OCI-LY3 (cell line): ENCODE data around the gene HOXD3.

Experiments used
- EZH2phosphoT487 ChIP-seq: fragments of 200-600 bp; shearing (Covaris generic); IDR thresholded peaks from 2 replicates; pipeline ENCODE4 v1.6.1; 2018; ENCODE audit warnings: antibody characterized with exemption, mixed run types, low read depth
- TF ChIP-seq, protein P1 (sequence below): fragments of 200-600, 300-600 bp; sonication (generic); IDR thresholded peaks from 2 replicates; pipeline ENCODE4 v1.5.1; 2014; ENCODE audit warnings: antibody characterized with exemption, low read length, low read depth

GRCh38 chr2:176117823-176118371 lies 39.2 kb upstream of the HOXD3 start:
- TF ChIP-seq, protein P1, sequence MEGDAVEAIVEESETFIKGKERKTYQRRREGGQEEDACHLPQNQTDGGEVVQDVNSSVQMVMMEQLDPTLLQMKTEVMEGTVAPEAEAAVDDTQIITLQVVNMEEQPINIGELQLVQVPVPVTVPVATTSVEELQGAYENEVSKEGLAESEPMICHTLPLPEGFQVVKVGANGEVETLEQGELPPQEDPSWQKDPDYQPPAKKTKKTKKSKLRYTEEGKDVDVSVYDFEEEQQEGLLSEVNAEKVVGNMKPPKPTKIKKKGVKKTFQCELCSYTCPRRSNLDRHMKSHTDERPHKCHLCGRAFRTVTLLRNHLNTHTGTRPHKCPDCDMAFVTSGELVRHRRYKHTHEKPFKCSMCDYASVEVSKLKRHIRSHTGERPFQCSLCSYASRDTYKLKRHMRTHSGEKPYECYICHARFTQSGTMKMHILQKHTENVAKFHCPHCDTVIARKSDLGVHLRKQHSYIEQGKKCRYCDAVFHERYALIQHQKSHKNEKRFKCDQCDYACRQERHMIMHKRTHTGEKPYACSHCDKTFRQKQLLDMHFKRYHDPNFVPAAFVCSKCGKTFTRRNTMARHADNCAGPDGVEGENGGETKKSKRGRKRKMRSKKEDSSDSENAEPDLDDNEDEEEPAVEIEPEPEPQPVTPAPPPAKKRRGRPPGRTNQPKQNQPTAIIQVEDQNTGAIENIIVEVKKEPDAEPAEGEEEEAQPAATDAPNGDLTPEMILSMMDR, result no peak
- no peak for TF ChIP-seq EZH2phosphoT487
